HepG2 (cell line): Measurements from ENCODE around the gene CBLN3. TPM values are rescaled to one million over a fixed set of nuclear protein-coding genes. Genes with fewer than 3 reads are reported as not detected.

Experiments used
- ATAC-seq: fragments of 200-7000 bp; cut with Tn5 transposase; 3 replicates; pipeline ENCODE4 v1.9.1; 2020; ENCODE audit warnings: mild to moderate bottlenecking, moderate library complexity
- BruUV-seq: library from RNA; stranded (reverse); fragments of 400-500 nt; replicated peaks from 2 replicates; lab custom pipeline; 2021; lab: Mats Ljungman, UMichigan
- CTCF ChIA-PET: fragments of 300-600 bp; formaldehyde crosslinking; extraction: SDS; loops from one replicate; lab custom pipeline; 2021; ENCODE audit warnings: low total read pairs, inconsistent platforms, low intra/inter-chr PET ratio; lab: Yijun Ruan, JAX
- POLR2A ChIA-PET: fragments of 350-600 bp; sonication (Branson Sonifier 250); formaldehyde crosslinking; loops from one replicate; lab custom pipeline; 2020; ENCODE audit warnings: antibody characterized with exemption, inconsistent platforms; lab: Yijun Ruan, JAX
- DNase-seq: peaks from one replicate; pipeline ENCODE4 v3.0.0-alpha.2; 2015; ENCODE audit warnings: low spot score
- FAIRE-seq: peaks from 3 replicates; lab custom pipeline; 2011; peaks lifted over from hg19 to GRCh38; lab: Jason Lieb, UNC
- H2AFZ ChIP-seq: one replicate; pipeline ENCODE4 v1.6.1; 2011; ENCODE audit warnings: low read length, inconsistent platforms
- H3K27ac ChIP-seq: fragments of 300-600 bp; 3 replicates; pipeline ENCODE4 v1.8.0; 2011; ENCODE audit warnings: mixed run types, mild to moderate bottlenecking, mixed read lengths, low read length, inconsistent platforms; ENCODE audit not compliant: insufficient read depth; ENCODE audit errors: extremely low read length
- H3K27me3 ChIP-seq, 2 experiments: fragments of 200-600 bp in 1 of 2; 2 replicates in 1 of 2; 3 replicates in 1 of 2; pipeline versions ENCODE4 v1.6.0 to v1.8.0; 2011; ENCODE audit warnings: low read length in 2 of 2, mild to moderate bottlenecking in 2 of 2, moderate library complexity in 2 of 2, inconsistent platforms in 1 of 2; ENCODE audit not compliant: insufficient read depth in 2 of 2, control insufficient read depth in 1 of 2
- H3K36me3 ChIP-seq, 2 experiments: fragments of 200-600 bp in 1 of 2; replicated peaks in 1 of 2; 2 replicates in 1 of 2; 3 replicates in 1 of 2; pipeline versions ENCODE4 v1.5.1 to v1.8.0; 2011; ENCODE audit warnings: low read length in 2 of 2, inconsistent platforms in 1 of 2; ENCODE audit not compliant: insufficient read depth in 2 of 2, control insufficient read depth in 1 of 2
- H3K4me1 ChIP-seq: 2 replicates; pipeline ENCODE4 v1.5.1; 2012; ENCODE audit warnings: low read length, inconsistent platforms; ENCODE audit not compliant: insufficient read depth
- H3K4me2 ChIP-seq: 2 replicates; pipeline ENCODE4 v1.6.0; 2011; ENCODE audit warnings: low read depth, low read length, inconsistent platforms
- H3K4me3 ChIP-seq, 3 experiments: fragments of 200-600 bp in 1 of 3; sonication (generic), shearing (Covaris generic) in 1 of 3; replicated peaks in 1 of 3; 2 replicates each; pipeline ENCODE4 v1.5.1; 2011 to 2016; ENCODE audit warnings: low read length in 3 of 3, inconsistent platforms in 2 of 3, low read depth in 2 of 3, mild to moderate bottlenecking in 2 of 3, control low read depth in 1 of 3, mixed read lengths in 1 of 3; ENCODE audit not compliant: insufficient read depth in 1 of 3
- H3K79me2 ChIP-seq: one replicate; pipeline ENCODE4 v1.6.1; 2011; ENCODE audit warnings: low read length, inconsistent platforms; ENCODE audit not compliant: insufficient read depth
- H3K9ac ChIP-seq: 2 replicates; pipeline ENCODE4 v1.6.0; 2011; ENCODE audit warnings: mild to moderate bottlenecking, low read depth, low read length, inconsistent platforms; ENCODE audit not compliant: insufficient read depth
- H3K9me3 ChIP-seq: 2 replicates; pipeline ENCODE4 v1.5.1; 2012; ENCODE audit warnings: mild to moderate bottlenecking, low read length
- H4K20me1 ChIP-seq: 2 replicates; pipeline ENCODE4 v1.6.0; 2011; ENCODE audit warnings: inconsistent platforms, mild to moderate bottlenecking, low read length, moderate library complexity; ENCODE audit not compliant: insufficient read depth
- BCL6 ChIP-seq: IDR thresholded peaks from 2 replicates; pipeline ENCODE4 v1.6.1; 2016; ENCODE audit warnings: missing genetic modification reagents, missing compliant biosample characterization
- FOSL2 ChIP-seq: sonication (generic); formaldehyde crosslinking; IDR thresholded peaks from 2 replicates; pipeline ENCODE4 v1.4.0; 2020; ENCODE audit warnings: missing genetic modification reagents
- FOXA1 ChIP-seq, 2 experiments: fragments of 450-650 bp in 1 of 2; sonication (generic) in 1 of 2; formaldehyde crosslinking in 1 of 2; IDR thresholded peaks; 2 replicates each; pipeline versions ENCODE4 v1.4.0 to v1.6.1; 2016 to 2020; ENCODE audit warnings: missing genetic modification reagents in 1 of 2
- HNRNPH1 ChIP-seq: fragments of 200-400 bp; formaldehyde crosslinking; optimal IDR thresholded peaks from 2 replicates; pipeline ENCODE3; 2017; ENCODE audit warnings: mild to moderate bottlenecking, low read depth, low read length
- MBNL3 ChIP-seq: fragments of 250-450 bp; sonication (Bioruptor Pico); conservative IDR thresholded peaks from 2 replicates; pipeline ENCODE4 v1.8.0; 2022; ENCODE audit warnings: mild to moderate bottlenecking, inconsistent platforms
- MTF2 ChIP-seq: sonication (generic); formaldehyde crosslinking; IDR thresholded peaks from 2 replicates; pipeline ENCODE4 v1.5.0; 2020; ENCODE audit warnings: missing genetic modification reagents, borderline replicate concordance
- NFATC3 ChIP-seq: sonication (generic); formaldehyde crosslinking; IDR thresholded peaks from 2 replicates; pipeline ENCODE4 v1.5.1; 2020; ENCODE audit warnings: mild to moderate bottlenecking, missing genetic modification reagents
- PHB2 ChIP-seq: fragments of 450-650 bp; IDR thresholded peaks from 2 replicates; pipeline ENCODE4 v1.6.1; 2018; ENCODE audit not compliant: partially characterized antibody
- ZNF468 ChIP-seq: sonication (generic); formaldehyde crosslinking; IDR thresholded peaks from 2 replicates; pipeline ENCODE4 v1.8.0; 2022; ENCODE audit warnings: mild to moderate bottlenecking, moderate library complexity, missing genetic modification reagents
- ZNF652 ChIP-seq: IDR thresholded peaks from 2 replicates; pipeline ENCODE4 v1.6.1; 2016; ENCODE audit warnings: low read depth, borderline replicate concordance
- ZNF7 ChIP-seq: IDR thresholded peaks from 2 replicates; pipeline ENCODE4 v1.6.1; 2016; ENCODE audit warnings: missing biosample characterization, missing genetic modification reagents
- ZNF713 ChIP-seq: sonication (generic); formaldehyde crosslinking; IDR thresholded peaks from 2 replicates; pipeline ENCODE4 v1.4.0; 2020; ENCODE audit warnings: mild to moderate bottlenecking, missing genetic modification reagents
- WGBS: methylation state at CpG from one replicate; pipeline ENCODE4 v1.1.6; 2017; ENCODE audit warnings: low lambda C conversion rate; 5-methylcytosine and 5-hydroxymethylcytosine counted together
- in situ Hi-C: cut with HindIII; loops from 2 replicates; pipeline ENCODE4 v1.10.0; 2017; ENCODE audit warnings: low pct_unique_long_range_greater_than_20kb; ENCODE audit not compliant: extremely low pct_ligation_motif_present
- intact Hi-C: fragments of 100-400 bp; cut with micrococcal nuclease; formaldehyde crosslinking; loops from one replicate; pipeline ENCODE4 v1.10.0; 2022; ENCODE audit not compliant: unreplicated experiment
- polyA plus RNA-seq, 8 experiments: library from polyadenylated mRNA; depleted of rRNA in 3 of 8; stranded (reverse) in 7 of 8; unstranded in 1 of 8; fragments of >200 nt; fragmentation: Illumina TruSeq in 4 of 8; extraction: Trizol in 4 of 8; gene quantifications; 2 replicates each; pipeline versions ENCODE4 v1.2.1 to v1.2.3, GENCODE V29; 2011 to 2016; ENCODE audit warnings: low read depth in 4 of 8, missing spikeins in 1 of 8, mixed read lengths in 1 of 8; ENCODE audit not compliant: insufficient read depth in 1 of 8
- total RNA-seq, 5 experiments: library from RNA; depleted of rRNA; stranded (reverse); fragments of >200 nt; fragmentation: Illumina TruSeq; extraction: Trizol; gene quantifications; 2 replicates each; pipeline ENCODE4 v1.2.3, GENCODE V29; 2016; ENCODE audit warnings: low read depth in 1 of 5
- TF ChIP-seq, protein P1 (sequence below): sonication (generic); formaldehyde crosslinking; IDR thresholded peaks from 2 replicates; pipeline ENCODE4 v1.5.1; 2020; ENCODE audit warnings: mild to moderate bottlenecking, moderate library complexity, missing genetic modification reagents
- TF ChIP-seq, protein P2 (sequence below): sonication (generic); formaldehyde crosslinking; IDR thresholded peaks from 2 replicates; pipeline ENCODE4 v1.4.0; 2020; ENCODE audit warnings: missing genetic modification reagents

The CBLN3 gene
- total and polyA plus RNA-seq, 2 of the 13 experiments (the other 11 are each of a cell fraction or from before 2014, with no cell fraction given) = 0.66 to 0.98 TPM

DNA sequence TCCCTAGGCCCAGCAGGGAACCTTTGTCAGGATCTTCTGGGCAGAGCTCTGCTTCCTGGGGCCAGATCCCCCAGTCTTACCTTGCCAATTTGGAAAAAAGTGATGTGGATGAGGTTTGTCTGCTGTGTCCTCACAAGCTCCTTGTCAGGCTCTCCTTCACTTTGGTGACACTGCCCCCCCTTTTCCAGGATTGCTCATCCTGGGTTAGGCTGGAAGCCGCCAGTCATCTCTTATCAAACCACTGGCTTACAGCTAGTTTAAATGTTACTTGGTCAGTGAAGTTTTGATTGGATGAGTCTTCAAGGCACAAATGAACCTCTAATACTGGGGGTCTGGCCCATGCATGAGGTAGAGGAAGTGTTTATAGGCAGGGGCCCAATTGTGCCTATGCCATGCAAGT, 15.4 kb downstream of the CBLN3 start:
- no peak overlapping the region for H3K4me3 ChIP-seq
- H2AFZ ChIP-seq = no peak overlapping the region
- intact Hi-C loops = no loop called here
- no peak overlapping the region for H3K4me2 ChIP-seq
- H3K27ac ChIP-seq = no peak overlapping the region
- ChIA-PET CTCF (interaction anchor here (3.7 kb wide), 1 partner anchor 48 kb away, joined by 72 read pairs; the partner anchor contains the start of gene NFATC4), POLR2A (interaction anchor here (0.9 to 2.1 kb wide), 3 partner anchors 10 to 18 kb away, joined by 3 to 9 read pairs (median 5); partner anchors contain the start of genes CBLN3 and KHNYN)
- H3K9ac ChIP-seq = no peak overlapping the region
- in situ Hi-C loops = no loop called here
- H3K36me3 ChIP-seq = no peaks in the 10 kb centered on the region
- 96% methylated on average over 1 of the region's 1 CpG for WGBS
- no peak for ATAC-seq
- no peak for DNase-seq
- H3K4me1 ChIP-seq = no peaks in the 10 kb centered on the region
- FAIRE-seq = no peak
- H3K79me2 ChIP-seq = no peaks in the 10 kb centered on the region
- TF ChIP-seq, protein P1, sequence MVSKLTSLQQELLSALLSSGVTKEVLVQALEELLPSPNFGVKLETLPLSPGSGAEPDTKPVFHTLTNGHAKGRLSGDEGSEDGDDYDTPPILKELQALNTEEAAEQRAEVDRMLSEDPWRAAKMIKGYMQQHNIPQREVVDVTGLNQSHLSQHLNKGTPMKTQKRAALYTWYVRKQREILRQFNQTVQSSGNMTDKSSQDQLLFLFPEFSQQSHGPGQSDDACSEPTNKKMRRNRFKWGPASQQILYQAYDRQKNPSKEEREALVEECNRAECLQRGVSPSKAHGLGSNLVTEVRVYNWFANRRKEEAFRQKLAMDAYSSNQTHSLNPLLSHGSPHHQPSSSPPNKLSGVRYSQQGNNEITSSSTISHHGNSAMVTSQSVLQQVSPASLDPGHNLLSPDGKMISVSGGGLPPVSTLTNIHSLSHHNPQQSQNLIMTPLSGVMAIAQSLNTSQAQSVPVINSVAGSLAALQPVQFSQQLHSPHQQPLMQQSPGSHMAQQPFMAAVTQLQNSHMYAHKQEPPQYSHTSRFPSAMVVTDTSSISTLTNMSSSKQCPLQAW (CRISPR knock-in tag) = no peak
- TF ChIP-seq, protein P2, sequence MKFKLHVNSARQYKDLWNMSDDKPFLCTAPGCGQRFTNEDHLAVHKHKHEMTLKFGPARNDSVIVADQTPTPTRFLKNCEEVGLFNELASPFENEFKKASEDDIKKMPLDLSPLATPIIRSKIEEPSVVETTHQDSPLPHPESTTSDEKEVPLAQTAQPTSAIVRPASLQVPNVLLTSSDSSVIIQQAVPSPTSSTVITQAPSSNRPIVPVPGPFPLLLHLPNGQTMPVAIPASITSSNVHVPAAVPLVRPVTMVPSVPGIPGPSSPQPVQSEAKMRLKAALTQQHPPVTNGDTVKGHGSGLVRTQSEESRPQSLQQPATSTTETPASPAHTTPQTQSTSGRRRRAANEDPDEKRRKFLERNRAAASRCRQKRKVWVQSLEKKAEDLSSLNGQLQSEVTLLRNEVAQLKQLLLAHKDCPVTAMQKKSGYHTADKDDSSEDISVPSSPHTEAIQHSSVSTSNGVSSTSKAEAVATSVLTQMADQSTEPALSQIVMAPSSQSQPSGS (CRISPR knock-in tag) = no peak
- TF ChIP-seq ZNF468 (CRISPR knock-in tag) (no peak), MTF2 (CRISPR knock-in tag) (no peak), NFATC3 (CRISPR knock-in tag) (no peak), ZNF7 (CRISPR knock-in tag) (no peak), FOSL2 (CRISPR knock-in tag) (no peak), ZNF652 (CRISPR knock-in tag) (no peak), MBNL3 (CRISPR knock-in tag) (no peak), PHB2 (no peak), HNRNPH1 (no peak), BCL6 (CRISPR knock-in tag) (no peak), FOXA1 (IDR thresholded peaks at IDR 0.05) (no peak), FOXA1 (CRISPR knock-in tag; IDR thresholded peaks at IDR 0.05) (no peak), ZNF713 (CRISPR knock-in tag) (no peak)
- H4K20me1 ChIP-seq = no peaks in the 10 kb centered on the region
- H3K27me3 ChIP-seq = peaks cover 0 to 2% of the 10 kb centered on the region in 2 experiments; a peak in 2 of 5 replicates
- H3K9me3 ChIP-seq = no peaks in the 10 kb centered on the region
- BruUV-seq = no TSS peak
